IMR-90 (cell line): ENCODE measurements around the gene SPATA46. TPM values are rescaled to one million over a fixed set of nuclear protein-coding genes. Genes with fewer than 3 reads are reported as not detected.
"Not testable (repeated sequence)": the region's sequence is repeated elsewhere in the genome, so short reads cannot be mapped to it uniquely, and the experiment has no call there.

ENCODE experiments used
- ATAC-seq: fragments of 200-7000 bp; cut with Tn5 transposase; 2 replicates; pipeline ENCODE4 v1.9.1; 2020; ENCODE audit warnings: low read depth, mild to moderate bottlenecking, moderate library complexity
- BruUV-seq: library from RNA; stranded (reverse); fragments of 400-500 nt; replicated peaks from 2 replicates; lab custom pipeline; 2021; lab: Mats Ljungman, UMichigan
- CTCF ChIA-PET: fragments of 300-600 bp; formaldehyde crosslinking; extraction: SDS; loops from one replicate; lab custom pipeline; 2021; ENCODE audit warnings: antibody characterized with exemption; lab: Yijun Ruan, JAX
- POLR2A ChIA-PET: fragments of 300-600 bp; sonication (Branson Sonifier 250); formaldehyde crosslinking; loops from one replicate; lab custom pipeline; 2022; ENCODE audit warnings: antibody characterized with exemption; ENCODE audit not compliant: unreplicated experiment; lab: Charles Lee
- DNase-seq: peaks from one replicate; pipeline ENCODE4 v3.0.0; 2013
- H2AFZ ChIP-seq: replicated peaks from 2 replicates; pipeline ENCODE3; 2013; ENCODE audit warnings: low read length, mild to moderate bottlenecking; ENCODE audit not compliant: poor library complexity
- H2AK5ac ChIP-seq: 2 replicates; pipeline ENCODE4 v1.6.1; 2013; ENCODE audit warnings: low read depth, low read length, inconsistent platforms
- H2AK9ac ChIP-seq: replicated peaks from 2 replicates; pipeline ENCODE3; 2013; ENCODE audit warnings: mild to moderate bottlenecking, low read depth, low read length, moderate library complexity; ENCODE audit not compliant: poor library complexity
- H2BK120ac ChIP-seq: 2 replicates; pipeline ENCODE4 v1.6.1; 2013; ENCODE audit warnings: low read depth, low read length, inconsistent platforms
- H2BK15ac ChIP-seq: 3 replicates; pipeline ENCODE4 v1.6.1; 2013; ENCODE audit warnings: low read depth, low read length, inconsistent platforms
- H2BK20ac ChIP-seq: 2 replicates; pipeline ENCODE4 v1.6.1; 2013; ENCODE audit warnings: low read depth, mild to moderate bottlenecking, inconsistent platforms, low read length, moderate library complexity
- H2BK5ac ChIP-seq: 2 replicates; pipeline ENCODE4 v1.6.1; 2013; ENCODE audit warnings: mild to moderate bottlenecking, low read depth, low read length, inconsistent platforms; ENCODE audit not compliant: poor library complexity, severe bottlenecking
- H3K14ac ChIP-seq: replicated peaks from 2 replicates; pipeline ENCODE4 v1.6.1; 2013; ENCODE audit warnings: low read depth, low read length, inconsistent platforms
- H3K18ac ChIP-seq: 2 replicates; pipeline ENCODE4 v1.6.1; 2013; ENCODE audit warnings: low read depth, low read length, control low read depth
- H3K23ac ChIP-seq: 2 replicates; pipeline ENCODE4 v1.6.1; 2013; ENCODE audit warnings: low read depth, low read length, inconsistent platforms
- H3K27ac ChIP-seq: 2 replicates; pipeline ENCODE4 v1.5.1; 2013; ENCODE audit warnings: mild to moderate bottlenecking, control low read depth, low read length; ENCODE audit not compliant: insufficient read depth
- H3K27me3 ChIP-seq: 2 replicates; pipeline ENCODE4 v1.6.1; 2013; ENCODE audit warnings: low read length; ENCODE audit not compliant: control insufficient read depth, insufficient read depth
- H3K36me3 ChIP-seq: 2 replicates; pipeline ENCODE4 v1.6.1; 2013; ENCODE audit warnings: low read length, mixed read lengths; ENCODE audit not compliant: control insufficient read depth, insufficient read depth
- H3K4ac ChIP-seq: 2 replicates; pipeline ENCODE4 v1.6.1; 2013; ENCODE audit warnings: low read depth, low read length, inconsistent platforms
- H3K4me1 ChIP-seq: 2 replicates; pipeline ENCODE4 v1.6.1; 2013; ENCODE audit warnings: low read length, mixed read lengths; ENCODE audit not compliant: control insufficient read depth, insufficient read depth
- H3K4me2 ChIP-seq: 2 replicates; pipeline ENCODE4 v1.6.1; 2013; ENCODE audit warnings: low read depth, mild to moderate bottlenecking, control low read depth, low read length, moderate library complexity
- H3K4me3 ChIP-seq: 2 replicates; pipeline ENCODE4 v1.5.1; 2013; ENCODE audit warnings: low read depth, mild to moderate bottlenecking, control low read depth, low read length, moderate library complexity; ENCODE audit not compliant: insufficient read depth
- H3K56ac ChIP-seq: 2 replicates; pipeline ENCODE4 v1.6.1; 2013; ENCODE audit warnings: low read length, inconsistent platforms; ENCODE audit not compliant: insufficient read depth; ENCODE audit errors: extremely low read depth
- H3K79me1 ChIP-seq, 2 experiments: 2 replicates each; pipeline ENCODE4 v1.6.1; 2013; ENCODE audit warnings: low read length in 2 of 2, inconsistent platforms in 1 of 2, low read depth in 1 of 2
- H3K9ac ChIP-seq: 2 replicates; pipeline ENCODE4 v1.6.1; 2013; ENCODE audit warnings: low read depth, low read length, control low read depth
- H3K9me1 ChIP-seq: 2 replicates; pipeline ENCODE4 v1.6.1; 2013; ENCODE audit warnings: low read length, inconsistent platforms; ENCODE audit not compliant: insufficient read depth
- H3K9me3 ChIP-seq: 2 replicates; pipeline ENCODE4 v1.6.1; 2013; ENCODE audit warnings: low read length; ENCODE audit not compliant: control insufficient read depth, insufficient read depth
- H4K20me1 ChIP-seq: 2 replicates; pipeline ENCODE4 v1.6.1; 2013; ENCODE audit warnings: low read length, inconsistent platforms; ENCODE audit not compliant: insufficient read depth
- H4K5ac ChIP-seq: 2 replicates; pipeline ENCODE4 v1.6.1; 2013; ENCODE audit warnings: mild to moderate bottlenecking, low read depth, low read length, control low read depth
- H4K8ac ChIP-seq, 2 experiments: 2 replicates each; pipeline ENCODE4 v1.6.1; 2013; ENCODE audit warnings: low read depth in 2 of 2, low read length in 2 of 2, control low read depth in 1 of 2, inconsistent platforms in 1 of 2
- H4K91ac ChIP-seq: 2 replicates; pipeline ENCODE4 v1.6.1; 2013; ENCODE audit warnings: low read depth, low read length, inconsistent platforms; ENCODE audit not compliant: insufficient read depth
- BHLHE40 ChIP-seq: fragments of 150-350 bp; IDR thresholded peaks from 2 replicates; pipeline ENCODE4 v1.6.1; 2016; ENCODE audit warnings: mild to moderate bottlenecking, low read depth, low read length
- ELK1 ChIP-seq: fragments of 150-350 bp; IDR thresholded peaks from 2 replicates; pipeline ENCODE4 v1.6.1; 2016; ENCODE audit warnings: low read depth, mild to moderate bottlenecking, low read length, moderate library complexity, borderline replicate concordance
- WGBS, 2 experiments: methylation state at CpG; one replicate each; pipeline versions ENCODE4 v1.1.5 to v1.1.7; 2013; ENCODE audit warnings: missing lambda C conversion rate in 2 of 2; ENCODE audit not compliant: insufficient read length in 1 of 2; ENCODE audit errors: extremely low coverage in 2 of 2; 5-methylcytosine and 5-hydroxymethylcytosine counted together
- dilution Hi-C: fragments of 300-500 bp; cut with HindIII; formaldehyde crosslinking; loops from one replicate; pipeline ENCODE4 v1.14.3; 2018; ENCODE audit warnings: low sequenced_read_pairs; ENCODE audit not compliant: unreplicated experiment
- in situ Hi-C: fragments of 300-500 bp; cut with MboI; formaldehyde crosslinking; loops from 3 replicates; pipeline ENCODE4 v1.14.3; 2019; ENCODE audit warnings: low sequenced_read_pairs, inconsistent platforms, mixed read lengths
- intact Hi-C: fragments of 100-400 bp; cut with micrococcal nuclease; formaldehyde crosslinking; loops from 2 replicates; pipeline ENCODE4 v1.10.0; 2022
- polyA plus RNA-seq, 3 experiments: library from polyadenylated mRNA; depleted of rRNA; stranded (reverse); fragments of >200 nt; gene quantifications; 2 replicates each; pipeline ENCODE4 v1.2.3, GENCODE V29; 2012; ENCODE audit warnings: low replicate concordance in 1 of 3
- total RNA-seq: library from RNA; depleted of rRNA; stranded (reverse); fragments of >200 nt; gene quantifications from 2 replicates; pipeline ENCODE4 v1.2.3, GENCODE V29; 2012

SPATA46 gene
- total and polyA plus RNA-seq, 2 of the 4 experiments (the other 2 are of a cell fraction) = not detected

- no peak for TF ChIP-seq ELK1
- TF ChIP-seq BHLHE40 = no peak
Observed at GRCh38 chr1:162420120-162420519, 43.5 kb upstream of the SPATA46 start (continued).

GRCh38 chr1:162419450-162419931 is 42.8 kb upstream of the SPATA46 start:
- H3K9me1 ChIP-seq, H4K20me1 ChIP-seq, H4K5ac ChIP-seq, intact Hi-C loops, H2AK9ac ChIP-seq, H3K14ac ChIP-seq, H3K4me2 ChIP-seq, H3K56ac ChIP-seq, H3K79me1 ChIP-seq, H3K18ac ChIP-seq, H3K4ac ChIP-seq, BruUV-seq, H3K9me3 ChIP-seq, H2BK120ac ChIP-seq, H3K9ac ChIP-seq, H4K8ac ChIP-seq, H3K4me3 ChIP-seq, POLR2A ChIA-PET, H3K36me3 ChIP-seq, H3K27ac ChIP-seq, H3K27me3 ChIP-seq, CTCF ChIA-PET, H2AFZ ChIP-seq, H3K23ac ChIP-seq, in situ Hi-C loops, H4K91ac ChIP-seq, ATAC-seq, H2AK5ac ChIP-seq, DNase-seq, H2BK15ac ChIP-seq, dilution Hi-C loops, H2BK20ac ChIP-seq, H2BK5ac ChIP-seq, H3K4me1 ChIP-seq: not testable (repeated sequence)
- 38% methylated on average over 3 of the region's 9 CpGs; no CpG with 5 or more reads in 1 of the 2 experiments for WGBS, 2 experiments

GRCh38 chr1:162418584-162418983 is 41.9 kb upstream of the SPATA46 start:
- dilution Hi-C loops, H3K4ac ChIP-seq, H3K56ac ChIP-seq, H3K27me3 ChIP-seq, H2AFZ ChIP-seq, H4K5ac ChIP-seq, H2BK15ac ChIP-seq, H4K20me1 ChIP-seq, BruUV-seq, H2BK5ac ChIP-seq, H4K91ac ChIP-seq, H3K4me2 ChIP-seq, H3K9me1 ChIP-seq, ATAC-seq, H3K18ac ChIP-seq, H3K27ac ChIP-seq, H3K9me3 ChIP-seq, H2AK9ac ChIP-seq, intact Hi-C loops, H3K9ac ChIP-seq, H3K4me3 ChIP-seq, H4K8ac ChIP-seq, H3K14ac ChIP-seq, H2BK120ac ChIP-seq, H3K79me1 ChIP-seq, DNase-seq, POLR2A ChIA-PET, H2AK5ac ChIP-seq, H3K4me1 ChIP-seq, H2BK20ac ChIP-seq, H3K23ac ChIP-seq, H3K36me3 ChIP-seq, in situ Hi-C loops: not testable (repeated sequence)
- 20% methylated on average over 1 of the region's 7 CpGs; no CpG with 5 or more reads in 1 of the 2 experiments for WGBS, 2 experiments
- CTCF ChIA-PET = interaction anchor here (0.6 kb wide), 1 partner anchor 543 kb away, joined by 4 read pairs; no protein-coding TSS in a partner anchor
